ENCODE data around the gene PPP2R3B. TPM values are rescaled to one million over a fixed set of nuclear protein-coding genes. Genes with fewer than 3 reads are reported as not detected.
A peak's percentile ranks its signal among the peaks of the same experiment; 100 is the strongest.
"Not testable (repeated sequence)": the region's sequence is repeated elsewhere in the genome, so short reads cannot be mapped to it uniquely, and the experiment has no call there.

The PPP2R3B gene
- total RNA-seq, 1 donor from 2014 or later, result 30.3 TPM

- H3K27me3 Mint-ChIP-seq (ENCODE audit: insufficient read depth, low read depth), result peaks cover 7% of the 10 kb centered on the region
- Histone ChIP-seq H3K4me1 (no peaks in the 10 kb centered on the region), H3K9ac (no peak overlapping the region), H3K36me3 (no peaks in the 10 kb centered on the region), H3K4me2 (no peak overlapping the region), H3K4me3 (no peak overlapping the region), H4K20me1 (ENCODE audit: low read depth) (no peaks in the 10 kb centered on the region), H3K27ac (no peak overlapping the region), H3F3A (ENCODE audit: low read depth) (no peaks in the 10 kb centered on the region), H3K27me3 (no peaks in the 10 kb centered on the region), H2AFZ (replicated peaks) (no peak overlapping the region), H3K79me2 (ENCODE audit: low read depth) (no peaks in the 10 kb centered on the region), H3K9me3 (ENCODE audit: low read depth) (no peaks in the 10 kb centered on the region)
- H3K9me3 Mint-ChIP-seq, result peaks cover 6% of the 10 kb centered on the region
- DNase-seq (ENCODE audit: low spot score), result no peak
- TF ChIP-seq CTCF (IDR thresholded peaks at IDR 0.05) (no peak), EZH2 (IDR thresholded peaks at IDR 0.05) (no peak), EZH2phosphoT487 (IDR thresholded peaks at IDR 0.05) (no peak)
- no peak overlapping the region for H3K4me3 Mint-ChIP-seq
- no peak overlapping the region for H3K27ac Mint-ChIP-seq
- H3K36me3 Mint-ChIP-seq, result no peaks in the 10 kb centered on the region
- no peaks in the 10 kb centered on the region for H3K4me1 Mint-ChIP-seq
Observed at GRCh38 chrX:418927-419729, 32.4 kb upstream of the PPP2R3B start.

GRCh38 chrX:415498-415897 is 28.8 kb upstream of the PPP2R3B start:
- H3K4me2 ChIP-seq; H3K36me3 ChIP-seq; H3K36me3 Mint-ChIP-seq; H3K27me3 Mint-ChIP-seq (ENCODE audit: insufficient read depth, low read depth); H4K20me1 ChIP-seq (ENCODE audit: low read depth); DNase-seq (ENCODE audit: low spot score); H3K4me3 ChIP-seq; H2AFZ ChIP-seq (replicated peaks); H3K9ac ChIP-seq; H3K9me3 ChIP-seq (ENCODE audit: low read depth); H3F3A ChIP-seq (ENCODE audit: low read depth); H3K4me1 ChIP-seq; H3K4me3 Mint-ChIP-seq; H3K4me1 Mint-ChIP-seq; H3K79me2 ChIP-seq (ENCODE audit: low read depth); H3K9me3 Mint-ChIP-seq; H3K27ac Mint-ChIP-seq; H3K27ac ChIP-seq: not testable (repeated sequence)
- peaks cover 20% of the 10 kb centered on the region for H3K27me3 ChIP-seq

- Mint-ChIP-seq H3K27me3 (ENCODE audit: insufficient read depth, low read depth) (peaks cover 9% of the 10 kb centered on the region), H3K9me3 (peaks cover 6% of the 10 kb centered on the region), H3K4me1 (peaks cover 6% of the 10 kb centered on the region), H3K36me3 (peaks cover 7% of the 10 kb centered on the region), H3K27ac (no peak overlapping the region), H3K4me3 (peak overlapping the region; percentile 50)
- no peaks in the 10 kb centered on the region for H4K20me1 ChIP-seq (ENCODE audit: low read depth)
- H3K9ac ChIP-seq, result no peak overlapping the region
- peak overlapping the region; percentile 41 for H3K4me3 ChIP-seq
- H3K9me3 ChIP-seq (ENCODE audit: low read depth), result no peaks in the 10 kb centered on the region
- peak; percentile 81 for DNase-seq (ENCODE audit: low spot score)
- H3K4me1 ChIP-seq, result peaks cover 10% of the 10 kb centered on the region
- no peak for TF ChIP-seq EZH2phosphoT487 (IDR thresholded peaks at IDR 0.05)
- peak; percentile 35 for TF ChIP-seq CTCF (IDR thresholded peaks at IDR 0.05)
- TF ChIP-seq EZH2 (IDR thresholded peaks at IDR 0.05), result no peak
- peaks cover 20% of the 10 kb centered on the region for H3K27me3 ChIP-seq
- no peak overlapping the region for H3K27ac ChIP-seq
- peaks cover 8% of the 10 kb centered on the region for H3F3A ChIP-seq (ENCODE audit: low read depth)
- peak overlapping the region; percentile 77 for H3K4me2 ChIP-seq
- H3K36me3 ChIP-seq, result no peaks in the 10 kb centered on the region
- peak overlapping the region; percentile 80 for H2AFZ ChIP-seq (replicated peaks)
- no peaks in the 10 kb centered on the region for H3K79me2 ChIP-seq (ENCODE audit: low read depth)
Observed at GRCh38 chrX:413322-414201, 26.9 kb upstream of the PPP2R3B start.
